DMS53 (cell line): ENCODE data around the gene TSHR.
"Not testable (repeated sequence)": the region's sequence is repeated elsewhere in the genome, so short reads cannot be mapped to it uniquely, and the experiment has no call there.

Experiments used
- DNase-seq: peaks from one replicate; lab custom pipeline; 2025; lab: John Stamatoyannopoulos, UW

Gene TSHR

DNA sequence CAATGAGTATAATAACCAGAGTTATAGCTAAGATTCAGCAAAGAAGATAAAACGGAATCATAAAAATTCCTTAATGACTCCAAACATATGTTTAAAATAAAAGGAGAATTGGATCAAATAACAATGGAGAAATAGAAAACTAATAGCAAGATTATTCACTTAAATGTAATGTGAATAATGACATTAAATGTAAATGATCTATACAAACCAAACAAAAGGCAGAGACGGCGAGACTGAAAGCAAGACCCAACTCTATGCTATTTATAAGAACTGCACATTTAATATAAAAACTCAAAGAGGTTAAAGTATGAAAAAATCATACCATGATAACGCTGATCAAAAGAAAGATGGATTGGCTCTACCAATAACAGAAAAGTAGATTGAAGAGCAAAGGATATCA lies 3.9 kb upstream of the TSHR start:
- DNase-seq, result no peak

DNA sequence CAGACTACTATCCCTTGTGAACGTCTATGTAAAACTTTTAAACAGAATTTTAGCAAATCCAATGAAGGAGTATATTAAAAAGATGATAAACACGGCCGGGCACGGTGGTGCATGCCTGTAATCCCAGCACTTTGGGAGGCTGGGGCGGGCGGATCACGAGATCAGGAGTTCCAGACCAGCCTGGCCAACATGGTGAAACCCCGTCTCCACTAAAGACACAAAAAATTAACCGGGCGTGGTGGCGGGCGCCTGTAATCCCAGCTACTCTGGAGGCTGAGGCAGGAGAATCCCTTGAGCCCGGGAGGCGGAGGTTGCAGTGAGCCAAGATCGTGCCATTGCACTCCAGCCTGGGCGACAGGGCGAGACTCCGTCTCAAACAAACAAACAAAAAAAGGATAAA lies 2.2 kb upstream of the TSHR start:
- not testable (repeated sequence) for DNase-seq

DNA sequence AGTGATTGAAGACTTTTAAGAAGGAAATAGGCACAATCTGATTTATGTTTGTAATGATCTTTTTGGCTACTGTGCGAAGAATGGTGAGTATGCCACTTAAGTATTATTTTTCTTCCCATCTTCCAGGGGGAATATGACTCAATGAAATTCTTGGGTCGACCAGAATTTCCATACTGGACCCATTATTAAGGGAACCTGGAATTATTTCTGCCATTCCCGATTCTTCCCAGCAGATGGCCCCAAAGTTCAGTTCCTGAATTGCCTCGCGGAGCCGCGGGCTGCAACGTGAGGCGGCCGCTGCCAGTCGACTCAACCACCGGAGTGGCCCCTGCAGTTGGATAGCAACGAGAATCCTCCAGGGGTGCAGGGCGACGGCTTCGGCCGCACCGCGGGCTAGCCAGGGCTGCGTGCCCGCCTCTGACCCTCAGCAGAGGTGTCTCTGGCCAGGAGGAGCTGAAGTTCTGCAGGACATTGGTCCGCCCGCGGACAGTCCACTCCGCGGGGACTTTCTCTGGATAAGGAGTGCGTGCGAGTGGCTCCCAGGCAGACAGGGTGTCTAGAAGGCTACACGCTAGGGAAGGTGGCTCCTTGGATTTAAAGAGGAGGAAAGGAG lies 628 bp upstream of the TSHR start:
- DNase-seq, result peak; percentile 86

DNA sequence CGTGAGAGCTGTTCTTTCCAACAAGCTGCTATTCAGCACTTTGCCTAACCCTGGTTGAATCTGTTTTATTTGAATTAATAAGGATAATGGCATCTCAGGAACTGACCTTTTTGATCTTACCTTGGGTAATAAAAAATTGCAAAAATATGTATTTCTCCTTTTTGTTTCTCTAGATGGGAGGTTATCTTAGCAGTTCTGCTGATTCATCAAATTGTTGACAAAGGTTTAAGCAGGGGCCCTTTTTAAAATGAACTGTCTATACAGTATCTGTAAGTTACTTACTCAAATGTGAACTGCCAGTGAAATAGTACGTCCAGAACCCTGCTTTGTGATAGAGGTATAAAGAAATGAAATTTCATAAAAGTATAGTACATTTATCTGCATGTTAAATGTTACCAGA lies 681 bp downstream of the TSHR start:
- no peak for DNase-seq

DNA sequence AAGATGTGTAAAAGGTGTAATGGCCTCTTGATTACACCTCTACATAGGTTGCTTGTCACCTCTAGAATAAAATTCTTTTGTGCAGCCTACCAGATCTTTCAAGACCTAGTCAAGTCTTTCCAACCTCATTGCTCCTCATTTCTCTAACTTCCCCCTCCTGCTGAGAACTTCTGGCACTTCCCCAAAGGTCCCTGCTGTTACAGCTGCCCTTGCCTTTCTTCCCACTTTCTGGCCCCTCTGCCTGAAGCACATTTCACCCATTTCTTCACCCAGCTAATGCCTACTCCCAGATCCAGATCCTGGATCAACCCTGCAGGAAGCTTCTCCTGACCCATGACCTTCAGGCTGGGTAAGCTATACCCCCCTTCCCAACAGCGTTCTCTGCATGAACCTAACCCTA lies 1.5 kb downstream of the TSHR start:
- no peak for DNase-seq

DNA sequence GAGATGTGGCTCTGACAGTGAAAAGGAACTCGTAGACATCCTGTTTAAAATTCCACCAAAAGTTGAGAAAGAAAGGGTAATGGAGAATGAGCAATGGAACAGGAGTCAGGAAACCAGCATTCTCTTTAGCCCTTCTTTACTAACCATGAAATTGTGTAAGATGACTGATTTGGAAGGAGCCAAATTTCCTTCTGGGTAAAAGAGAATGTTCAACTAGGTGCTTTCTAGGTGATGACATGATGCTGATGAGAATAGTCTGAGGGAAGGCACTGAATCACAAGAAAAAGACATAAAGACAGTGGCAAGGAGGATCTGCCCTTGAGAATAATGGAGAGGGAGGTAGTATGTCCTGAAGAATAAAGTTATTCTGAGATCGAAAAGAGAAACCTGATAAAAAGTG lies 2.2 kb downstream of the TSHR start:
- DNase-seq, result no peak

DNA sequence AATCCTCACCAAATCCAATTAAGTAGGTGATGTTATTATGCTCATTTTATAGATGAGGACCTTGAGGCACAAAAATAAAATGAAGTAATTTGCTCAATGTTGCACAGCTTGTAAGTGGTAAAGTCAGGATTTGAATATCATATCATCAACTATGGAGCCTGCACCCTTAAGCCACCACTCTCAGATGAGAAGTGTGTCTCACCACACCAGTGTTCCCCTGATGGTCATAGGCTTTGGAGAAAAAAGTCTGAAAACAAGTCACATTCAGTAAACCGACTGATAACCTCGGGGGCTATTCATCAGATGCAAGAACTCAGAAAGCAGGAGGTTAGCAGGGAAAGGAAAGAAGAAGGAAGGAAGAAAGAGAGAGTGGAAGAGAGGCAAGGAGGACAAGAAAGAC lies 2.8 kb downstream of the TSHR start:
- DNase-seq, result no peak

DNA sequence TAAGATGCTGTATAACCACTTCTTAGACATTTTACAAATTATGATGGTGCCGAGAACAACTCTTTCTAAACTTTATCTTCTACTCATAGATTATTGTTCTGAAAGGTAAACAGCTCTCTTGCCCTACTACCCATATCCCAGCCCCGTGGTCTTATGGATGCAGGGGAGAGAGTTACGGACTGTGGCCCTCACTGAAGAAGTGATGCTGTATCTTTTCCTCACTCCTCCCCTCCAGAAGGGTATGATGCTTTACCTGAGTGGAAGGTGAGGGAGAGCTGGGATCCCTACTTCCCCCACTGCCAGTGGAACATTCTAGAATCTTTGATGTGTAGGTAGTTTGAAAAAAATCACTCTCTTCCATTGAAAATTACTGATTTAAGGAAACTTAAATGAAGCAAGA lies 3.5 kb downstream of the TSHR start:
- no peak for DNase-seq

DNA sequence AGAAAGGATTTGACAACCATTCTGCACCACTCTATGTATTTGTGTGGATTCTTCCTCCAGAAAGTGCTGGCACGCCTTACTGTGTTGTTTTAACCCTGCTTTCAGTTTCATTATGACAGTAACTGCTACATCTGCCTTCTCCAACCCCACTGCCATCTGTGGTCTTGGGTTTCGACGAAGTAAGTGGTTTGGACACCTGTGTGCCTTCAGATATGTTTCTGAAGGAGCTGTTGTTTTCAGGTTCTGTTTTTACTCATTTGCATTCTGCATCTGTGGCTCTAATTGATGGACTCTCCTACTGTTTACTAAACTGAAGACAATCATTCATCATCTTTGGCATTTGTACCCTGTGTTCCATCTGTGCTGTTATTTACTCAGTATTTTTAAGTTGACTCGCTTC lies 4.1 kb downstream of the TSHR start:
- DNase-seq, result no peak

DNA sequence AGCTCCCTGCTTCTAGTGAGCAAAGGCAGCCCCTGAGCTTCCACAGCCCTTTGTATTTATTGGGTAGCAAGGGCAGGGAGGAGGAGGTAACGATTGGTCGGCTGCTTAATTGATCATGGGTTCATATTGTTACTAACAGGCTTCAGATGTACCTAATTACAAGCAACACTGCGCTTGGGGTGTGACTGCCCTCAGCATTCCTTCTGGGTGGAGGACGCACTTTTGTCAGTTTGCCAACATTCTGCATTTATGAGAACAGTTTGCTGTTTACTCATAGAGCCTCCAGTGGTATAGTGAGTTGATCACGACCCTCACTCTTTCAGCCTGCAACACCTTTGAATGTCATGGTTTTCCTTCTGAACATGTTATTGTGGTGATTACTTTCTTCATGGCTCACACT lies 9.6 kb downstream of the TSHR start:
- no peak for DNase-seq

DNA sequence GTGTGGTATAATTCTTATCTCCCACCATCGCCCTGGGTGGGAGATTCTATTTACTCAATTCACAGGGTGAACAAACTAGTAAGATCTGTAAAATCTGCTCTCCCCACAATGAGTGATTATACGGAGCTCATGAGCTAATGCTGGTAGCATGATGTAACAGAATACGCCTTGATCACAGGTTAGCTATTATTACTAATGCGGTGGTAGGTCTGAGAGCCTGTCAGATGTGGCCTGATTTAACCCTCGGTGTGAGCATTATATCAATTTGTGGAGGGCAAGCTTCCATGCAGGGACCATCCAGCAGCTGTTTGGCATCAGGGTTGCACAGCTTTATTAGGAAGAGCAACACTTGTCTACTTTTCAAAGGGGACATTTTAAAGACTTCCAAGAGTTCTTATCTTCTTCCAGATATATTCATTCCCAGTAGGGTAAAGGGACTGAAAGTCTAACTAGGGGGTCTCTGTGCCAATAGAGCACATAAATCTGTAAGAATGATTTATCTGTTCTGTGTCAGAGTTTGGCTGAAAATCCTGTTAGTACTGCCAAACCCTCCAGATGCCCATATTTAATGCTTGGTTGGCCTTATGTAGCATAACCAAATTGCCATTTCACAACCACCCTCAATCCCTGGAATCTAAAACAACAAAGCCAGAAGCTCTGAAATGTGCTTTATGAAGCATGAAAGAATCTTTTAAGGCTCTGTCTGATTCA lies 18.7 kb downstream of the TSHR start:
- no peak for DNase-seq

DNA sequence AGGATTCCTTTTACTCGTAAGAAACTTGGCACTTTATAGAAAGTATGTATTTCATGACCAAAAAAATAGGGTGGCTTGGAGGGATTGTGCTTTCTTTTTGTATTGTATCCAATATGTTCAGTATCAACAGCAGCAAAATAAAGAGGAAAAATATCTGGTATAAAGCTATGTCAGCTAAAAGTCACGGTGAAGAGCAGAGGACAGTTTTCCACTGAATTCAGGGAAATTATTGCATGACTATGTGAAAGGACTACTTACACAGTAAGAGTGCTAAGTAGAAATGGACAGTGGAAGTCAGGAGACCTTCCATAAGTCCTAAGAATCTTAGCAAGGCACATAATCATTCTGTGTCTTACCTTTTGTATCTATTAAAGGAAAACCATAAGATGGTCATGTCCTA lies 19.3 kb downstream of the TSHR start:
- DNase-seq, result no peak

DNA sequence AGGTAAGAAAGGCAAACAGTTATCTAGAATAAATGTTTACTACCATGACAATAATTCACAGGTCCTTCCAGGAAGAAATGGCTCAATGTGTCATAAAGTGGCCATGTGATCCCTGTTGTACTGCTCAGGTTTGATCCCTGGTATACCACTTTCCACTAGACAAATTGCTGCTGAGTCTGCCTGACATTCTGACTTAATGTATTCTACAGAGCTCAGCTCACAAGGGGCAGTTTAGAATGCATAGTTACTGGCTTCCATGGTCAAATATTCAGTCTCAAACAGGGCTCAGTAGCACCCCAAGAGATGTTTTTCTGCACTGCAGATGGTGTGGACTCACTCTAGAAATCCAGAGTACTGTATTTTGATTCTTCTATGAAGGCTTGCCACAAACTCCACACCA lies 21.8 kb downstream of the TSHR start:
- peak; percentile 7 for DNase-seq

DNA sequence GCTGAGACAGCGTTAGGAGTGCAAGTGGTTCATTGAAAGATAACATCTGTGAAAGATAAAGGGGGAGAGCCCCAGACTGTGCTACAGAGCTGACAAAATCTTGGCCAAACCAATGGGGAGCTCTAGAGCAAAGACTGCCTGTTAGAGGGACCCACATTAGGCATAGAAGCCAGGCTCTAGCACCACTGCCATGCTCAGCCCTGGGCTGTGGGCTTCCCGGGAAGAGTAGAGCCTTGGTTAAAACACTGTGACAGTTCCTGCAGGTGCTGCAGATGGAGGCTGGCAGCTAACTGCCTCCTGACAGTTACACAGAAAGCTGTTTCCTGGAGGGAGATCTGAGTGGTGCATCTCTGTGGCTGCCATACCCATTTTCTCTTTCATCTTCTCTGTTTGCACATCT lies 23.0 kb downstream of the TSHR start:
- no peak for DNase-seq

DNA sequence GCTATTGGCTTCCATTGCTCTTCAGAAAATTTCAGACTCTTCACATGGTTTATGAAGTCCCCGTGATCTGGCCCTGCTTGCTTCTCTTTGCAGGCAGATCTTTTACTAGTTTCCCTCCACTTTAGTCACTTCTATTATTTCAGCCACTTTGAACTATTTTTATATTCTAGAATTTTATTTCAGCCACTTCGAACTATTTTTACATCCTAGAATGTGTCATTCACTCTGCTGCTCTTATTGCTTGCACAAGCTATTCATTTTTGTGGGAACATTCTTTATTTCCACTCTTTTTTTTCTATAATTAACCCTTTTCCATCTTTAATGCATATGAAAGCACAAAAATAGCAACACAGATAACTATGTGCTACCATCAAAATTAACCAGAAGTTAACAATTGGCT lies 24.5 kb downstream of the TSHR start:
- no peak for DNase-seq

DNA sequence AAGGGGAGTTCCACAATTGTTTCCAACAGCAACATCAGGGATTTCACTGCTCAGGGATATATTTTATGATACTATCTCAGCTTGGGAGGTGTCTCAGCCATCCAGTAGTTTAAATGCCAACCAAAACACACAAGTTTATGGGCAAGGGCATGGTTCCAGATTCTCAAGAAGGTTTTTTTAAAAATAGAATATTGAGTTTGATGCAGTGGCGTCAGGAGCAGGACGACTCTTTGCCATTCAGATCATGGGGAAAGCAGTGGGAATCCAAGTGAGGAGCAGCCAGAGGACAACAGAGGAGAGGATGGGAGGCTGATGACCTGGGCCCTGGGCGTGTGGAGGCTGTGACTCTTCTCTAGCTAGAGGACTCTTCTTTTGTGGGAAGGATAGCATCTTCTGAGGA lies 25.7 kb downstream of the TSHR start:
- DNase-seq, result no peak

DNA sequence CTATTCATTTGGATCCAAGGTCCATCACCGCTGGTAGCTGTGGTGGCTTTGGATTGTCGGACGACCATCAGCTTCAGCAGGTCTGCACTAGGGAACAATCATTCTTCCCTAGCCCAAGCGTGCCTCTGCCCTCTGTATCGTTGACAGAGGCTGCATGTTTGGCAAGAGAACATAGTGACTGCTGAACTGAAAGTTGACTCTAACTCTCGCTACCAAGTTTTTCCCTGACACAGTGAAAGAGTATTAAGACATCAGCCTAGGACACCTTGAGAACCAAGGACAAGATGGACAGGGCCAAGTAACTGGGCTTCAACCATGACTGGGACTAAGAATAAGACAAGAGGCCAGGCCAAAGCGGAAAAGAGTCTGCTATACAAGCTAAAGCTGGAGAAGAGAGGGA lies 26.3 kb downstream of the TSHR start:
- no peak for DNase-seq

DNA sequence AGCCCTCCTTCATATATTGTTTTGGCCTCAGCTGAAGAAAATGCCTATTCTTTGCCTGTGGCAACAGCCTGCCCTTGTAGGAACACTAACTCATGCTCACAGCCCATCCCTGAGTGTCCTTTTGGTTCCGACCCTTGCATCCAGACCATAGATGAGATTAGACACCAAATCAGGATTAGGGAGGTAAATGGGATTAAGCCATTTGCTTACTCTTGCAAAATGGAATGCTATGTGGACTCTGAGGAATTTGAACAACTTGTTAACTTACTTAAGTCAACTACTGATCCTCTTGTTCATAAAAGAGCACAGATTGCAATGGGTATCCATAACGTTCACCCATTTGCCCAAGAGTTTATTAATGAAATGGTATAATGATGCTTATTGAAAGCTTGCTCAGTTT lies 27.3 kb downstream of the TSHR start:
- DNase-seq, result no peak

DNA sequence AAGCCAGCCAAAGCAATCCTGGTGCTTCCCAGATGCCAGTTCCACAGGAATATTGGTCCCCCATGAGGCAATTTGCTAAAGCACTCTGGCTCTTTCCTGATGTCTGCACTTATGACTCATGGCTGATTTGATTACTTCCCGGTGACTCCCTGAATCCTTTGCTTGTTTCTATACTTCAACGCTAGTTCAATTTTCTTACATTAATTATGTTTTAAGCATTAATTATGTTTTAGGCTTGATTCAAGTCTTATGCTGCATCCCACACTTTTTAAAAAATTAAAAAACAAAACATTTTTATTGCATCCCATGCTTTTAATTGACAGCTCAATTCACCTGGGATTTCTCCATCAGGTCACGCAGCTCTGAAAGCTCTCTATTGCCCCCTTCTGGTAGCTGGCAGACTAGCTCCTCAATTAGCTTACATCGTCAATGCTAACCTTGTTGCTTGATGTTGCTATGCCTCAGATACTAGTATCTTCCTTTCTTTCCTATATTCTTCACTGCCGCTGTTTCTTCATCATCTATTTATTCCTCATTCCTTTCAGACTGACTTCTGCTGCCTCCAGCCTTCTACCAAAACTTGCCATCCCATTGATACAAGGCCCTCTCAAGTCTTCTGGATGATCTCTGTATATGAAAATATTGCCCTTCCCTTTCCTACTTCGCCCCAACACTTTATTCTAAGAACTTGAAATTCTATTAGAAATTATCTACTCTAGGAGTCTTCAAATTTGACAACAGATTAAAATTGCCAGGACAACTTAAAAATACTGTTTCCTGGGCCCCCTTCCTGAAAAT lies 32.0 kb downstream of the TSHR start:
- DNase-seq, result peak; percentile 80

DNA sequence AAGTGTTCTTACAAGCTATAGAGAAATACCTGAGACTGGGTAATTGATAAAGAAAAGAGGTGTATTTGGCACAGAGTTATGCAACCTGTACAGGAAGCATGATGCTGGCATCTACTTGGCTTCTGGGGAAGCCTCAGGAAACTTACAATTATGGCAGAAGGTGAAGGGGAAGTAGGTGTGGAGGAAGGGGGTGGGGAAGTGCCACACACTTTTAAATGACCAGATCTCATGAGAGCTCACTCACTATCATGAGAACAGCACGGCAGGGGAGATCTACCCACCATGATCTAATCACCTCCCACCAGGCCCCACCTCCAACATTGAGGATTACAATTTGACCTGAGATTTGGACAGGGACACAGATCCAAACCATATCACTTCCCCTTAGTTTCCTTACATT lies 32.8 kb downstream of the TSHR start:
- no peak for DNase-seq

DNA sequence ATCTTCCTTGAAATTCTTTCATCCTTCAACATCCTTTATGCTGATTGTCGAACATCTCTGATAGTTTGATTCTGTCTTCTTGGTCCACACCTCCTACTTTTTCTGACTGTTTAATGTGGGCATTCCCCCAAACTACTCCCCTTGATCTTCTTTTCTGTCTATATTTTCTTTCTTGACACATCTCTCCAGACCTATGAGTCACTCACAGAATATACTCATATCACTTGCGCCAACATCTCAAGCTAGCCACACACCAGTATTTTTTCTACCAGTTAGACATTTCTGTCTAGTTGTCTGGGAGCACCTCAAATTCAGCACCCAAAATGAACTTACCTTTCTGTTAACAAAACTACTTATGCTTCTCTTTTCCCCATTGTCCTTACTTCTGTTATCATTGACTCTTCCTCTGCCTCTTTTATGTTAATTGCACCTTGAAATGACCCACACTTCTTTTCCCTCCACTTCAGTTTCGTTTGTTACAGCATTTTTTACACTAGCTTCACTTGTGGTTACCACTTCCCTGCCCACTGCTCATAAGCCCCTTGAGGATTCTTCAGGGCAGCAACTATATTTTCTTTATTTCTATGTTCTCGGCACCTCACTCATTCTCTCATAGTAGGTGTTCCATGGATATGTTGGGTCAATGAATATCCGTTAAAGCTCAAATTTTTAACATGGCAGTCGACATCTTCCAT lies 33.5 kb downstream of the TSHR start:
- DNase-seq, result no peak

DNA sequence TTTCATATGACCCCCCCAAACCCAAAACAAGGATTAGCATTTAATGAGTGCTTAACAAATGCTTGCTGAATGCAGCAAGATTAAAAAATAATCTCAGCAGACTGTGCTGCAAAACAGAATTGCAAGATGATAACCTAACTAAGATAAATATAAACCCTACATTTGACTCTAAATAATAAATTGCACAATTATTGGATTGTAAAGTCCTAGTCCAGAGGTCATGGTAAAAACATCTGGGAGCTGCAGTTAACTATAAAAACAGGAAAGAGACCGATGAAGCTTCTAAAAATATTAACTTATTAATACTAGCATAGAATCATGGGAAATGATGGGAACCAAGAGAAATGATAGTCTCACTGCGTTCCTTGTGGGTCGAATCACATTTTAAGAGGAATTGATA lies 37.2 kb downstream of the TSHR start:
- DNase-seq, result no peak
